Measurements from ENCODE around the gene IFITM2. TPM values are rescaled to one million over a fixed set of nuclear protein-coding genes. Genes with fewer than 3 reads are reported as not detected.

IFITM2 gene
- total and polyA plus RNA-seq, 4 donors = 8.5 to 1,441 (median 404) TPM

DNA sequence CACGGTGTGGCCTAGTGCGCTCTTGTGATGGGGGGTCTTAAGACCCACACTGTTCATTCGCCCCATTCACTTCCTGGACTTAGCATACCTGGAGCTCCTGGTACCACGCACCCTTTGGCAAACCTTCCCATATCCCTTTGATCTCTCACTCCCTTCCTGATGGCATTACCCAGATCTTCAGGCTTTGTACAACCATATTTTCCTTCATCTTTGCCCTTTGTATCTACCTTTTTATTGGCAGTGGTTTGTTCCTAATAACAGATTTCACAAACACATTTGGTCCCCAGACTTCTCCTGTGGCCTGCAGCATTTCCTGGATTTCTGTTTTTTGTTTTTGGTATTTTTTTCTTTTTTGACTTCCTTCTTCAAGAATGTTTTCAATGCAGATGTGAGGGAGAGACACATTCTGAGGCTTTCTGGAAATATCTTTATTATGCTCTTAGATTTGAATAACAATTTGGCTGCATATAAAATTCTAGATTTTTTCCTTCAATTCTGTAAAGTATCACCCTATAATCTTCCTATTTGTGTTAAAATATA is 29.1 kb downstream of the IFITM2 start:
- Histone ChIP-seq H3K9ac (ENCODE audit: low read depth in 1 of 2, low read length in 2 of 2) (no peak overlapping the region), H3K27me3 (ENCODE audit: control insufficient read depth in 4 of 4, insufficient read depth in 4 of 4, low read length in 3 of 4) (no peaks in the 10 kb centered on the region), H3K4me1 (ENCODE audit: control insufficient read depth in 4 of 4, insufficient read depth in 4 of 4, low read length in 3 of 4) (peaks cover 0 to 3% (median 1%) of the 10 kb centered on the region in 4 donors), H3K27ac (ENCODE audit: low read depth in 1 of 2, low read length in 2 of 2) (peak overlapping the region; percentile 16 to 56), H3K4me3 (ENCODE audit: low read depth in 1 of 3, low read length in 3 of 3) (no peak overlapping the region), H3K36me3 (ENCODE audit: control insufficient read depth in 4 of 4, insufficient read depth in 3 of 4, low read depth in 1 of 4, low read length in 3 of 4) (no peaks in the 10 kb centered on the region), H3K9me3 (ENCODE audit: control insufficient read depth in 4 of 4, low read length in 3 of 4) (no peaks in the 10 kb centered on the region)
- 77% methylated on average over 4 of the region's 4 CpGs for WGBS
- no peak for DNase-seq (ENCODE audit: low spot score)
- TF ChIP-seq, protein P1, sequence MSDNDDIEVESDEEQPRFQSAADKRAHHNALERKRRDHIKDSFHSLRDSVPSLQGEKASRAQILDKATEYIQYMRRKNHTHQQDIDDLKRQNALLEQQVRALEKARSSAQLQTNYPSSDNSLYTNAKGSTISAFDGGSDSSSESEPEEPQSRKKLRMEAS (IDR thresholded peaks at IDR 0.05) = no peak
- TF ChIP-seq FOXA1 (IDR thresholded peaks at IDR 0.05) = no peak

- Histone ChIP-seq H3K4me1 (ENCODE audit: control insufficient read depth in 4 of 4, insufficient read depth in 4 of 4, low read length in 3 of 4) (peaks cover 0 to 3% (median 1%) of the 10 kb centered on the region in 4 donors), H3K9me3 (ENCODE audit: control insufficient read depth in 4 of 4, low read length in 3 of 4) (no peaks in the 10 kb centered on the region), H3K9ac (ENCODE audit: low read depth in 1 of 2, low read length in 2 of 2) (no peak overlapping the region), H3K4me3 (ENCODE audit: low read depth in 1 of 3, low read length in 3 of 3) (no peak overlapping the region), H3K27ac (ENCODE audit: low read depth in 1 of 2, low read length in 2 of 2) (no peak overlapping the region), H3K36me3 (ENCODE audit: control insufficient read depth in 4 of 4, insufficient read depth in 3 of 4, low read depth in 1 of 4, low read length in 3 of 4) (no peaks in the 10 kb centered on the region), H3K27me3 (ENCODE audit: control insufficient read depth in 4 of 4, insufficient read depth in 4 of 4, low read length in 3 of 4) (no peaks in the 10 kb centered on the region)
- no peak for DNase-seq (ENCODE audit: low spot score)
- no peak for TF ChIP-seq YY1 (IDR thresholded peaks at IDR 0.05)
- no peak for TF ChIP-seq FOXA1 (IDR thresholded peaks at IDR 0.05)
- no peak for TF ChIP-seq TAF1 (conservative IDR thresholded peaks at IDR 0.05)
- no peak for TF ChIP-seq CTCF (IDR thresholded peaks at IDR 0.05; ENCODE audit: low read depth, low read length, missing input control)
- WGBS = 95% methylated on average over 6 of the region's 6 CpGs
Measured at GRCh38 chr11:337711-338110, 30.1 kb downstream of the IFITM2 start.

DNA sequence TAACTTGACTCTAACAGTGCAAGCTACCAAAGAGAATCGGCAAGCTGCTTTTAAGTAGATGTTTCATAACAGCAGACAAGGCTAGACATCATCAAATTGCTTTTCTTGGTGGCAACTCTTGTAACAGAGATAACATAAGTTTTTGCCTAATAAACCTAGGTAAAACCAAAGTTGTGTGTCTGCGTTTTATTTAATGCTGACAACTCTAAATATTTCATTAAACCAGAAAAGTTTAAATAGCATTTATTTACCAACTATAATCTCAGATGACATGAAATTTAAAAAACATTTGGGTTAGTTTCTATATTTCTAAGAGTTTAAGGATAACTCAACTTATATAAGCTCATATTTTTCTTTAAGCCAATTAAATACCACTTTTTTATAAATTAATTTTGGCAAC is 32.3 kb downstream of the IFITM2 start:
- TF ChIP-seq, protein P1 (IDR thresholded peaks at IDR 0.05) = no peak
- TF ChIP-seq RAD21 (IDR thresholded peaks at IDR 0.05) (no peak), SP1 (IDR thresholded peaks at IDR 0.05) (no peak)
- Histone ChIP-seq H3K27me3 (ENCODE audit: control insufficient read depth in 4 of 4, insufficient read depth in 4 of 4, low read length in 3 of 4) (no peaks in the 10 kb centered on the region), H3K4me1 (ENCODE audit: control insufficient read depth in 4 of 4, insufficient read depth in 4 of 4, low read length in 3 of 4) (peaks cover 0 to 3% (median 1%) of the 10 kb centered on the region in 4 donors), H3K36me3 (ENCODE audit: control insufficient read depth in 4 of 4, insufficient read depth in 3 of 4, low read depth in 1 of 4, low read length in 3 of 4) (no peaks in the 10 kb centered on the region), H3K9me3 (ENCODE audit: control insufficient read depth in 4 of 4, low read length in 3 of 4) (no peaks in the 10 kb centered on the region), H3K4me3 (ENCODE audit: low read depth in 1 of 3, low read length in 3 of 3) (no peak overlapping the region), H3K27ac (ENCODE audit: low read depth in 1 of 2, low read length in 2 of 2) (no peak overlapping the region), H3K9ac (ENCODE audit: low read depth in 1 of 2, low read length in 2 of 2) (no peak overlapping the region)
- DNase-seq (ENCODE audit: low spot score) = no peak
- WGBS = 98% methylated on average over 2 of the region's 2 CpGs

GRCh38 chr11:340539-341512 is 33.2 kb downstream of the IFITM2 start:
- H3K9ac ChIP-seq (ENCODE audit: low read depth in 1 of 2, low read length in 2 of 2) = no peak overlapping the region
- H3K27me3 ChIP-seq (ENCODE audit: control insufficient read depth in 4 of 4, insufficient read depth in 4 of 4, low read length in 3 of 4) = no peaks in the 10 kb centered on the region
- no peaks in the 10 kb centered on the region for H3K36me3 ChIP-seq (ENCODE audit: control insufficient read depth in 4 of 4, insufficient read depth in 3 of 4, low read depth in 1 of 4, low read length in 3 of 4)
- no peak overlapping the region for H3K4me3 ChIP-seq (ENCODE audit: low read depth in 1 of 3, low read length in 3 of 3)
- no peak for DNase-seq (ENCODE audit: low spot score)
- no peaks in the 10 kb centered on the region for H3K9me3 ChIP-seq (ENCODE audit: control insufficient read depth in 4 of 4, low read length in 3 of 4)
- peaks cover 0 to 3% (median 1%) of the 10 kb centered on the region in 4 donors for H3K4me1 ChIP-seq (ENCODE audit: control insufficient read depth in 4 of 4, insufficient read depth in 4 of 4, low read length in 3 of 4)
- WGBS = 88% methylated on average over 5 of the region's 5 CpGs
- no peak overlapping the region for H3K27ac ChIP-seq (ENCODE audit: low read depth in 1 of 2, low read length in 2 of 2)
- TF ChIP-seq YY1 (IDR thresholded peaks at IDR 0.05) = no peak
- TF ChIP-seq CTCF (IDR thresholded peaks at IDR 0.05; ENCODE audit: low read depth, low read length, missing input control) = no peak
- no peak for TF ChIP-seq HNF4A (conservative IDR thresholded peaks at IDR 0.05)
- TF ChIP-seq FOXA1 (IDR thresholded peaks at IDR 0.05) = no peak
- TF ChIP-seq RAD21 (IDR thresholded peaks at IDR 0.05) = no peak
- TF ChIP-seq FOXA2 (IDR thresholded peaks at IDR 0.05) = no peak
- TF ChIP-seq SP1 (IDR thresholded peaks at IDR 0.05) = no peak
- TF ChIP-seq EGR1 (IDR thresholded peaks at IDR 0.05; ENCODE audit: low read depth in 2 of 2) = no peak
- no peak for TF ChIP-seq RXRA (IDR thresholded peaks at IDR 0.05)
- TF ChIP-seq, protein P2, sequence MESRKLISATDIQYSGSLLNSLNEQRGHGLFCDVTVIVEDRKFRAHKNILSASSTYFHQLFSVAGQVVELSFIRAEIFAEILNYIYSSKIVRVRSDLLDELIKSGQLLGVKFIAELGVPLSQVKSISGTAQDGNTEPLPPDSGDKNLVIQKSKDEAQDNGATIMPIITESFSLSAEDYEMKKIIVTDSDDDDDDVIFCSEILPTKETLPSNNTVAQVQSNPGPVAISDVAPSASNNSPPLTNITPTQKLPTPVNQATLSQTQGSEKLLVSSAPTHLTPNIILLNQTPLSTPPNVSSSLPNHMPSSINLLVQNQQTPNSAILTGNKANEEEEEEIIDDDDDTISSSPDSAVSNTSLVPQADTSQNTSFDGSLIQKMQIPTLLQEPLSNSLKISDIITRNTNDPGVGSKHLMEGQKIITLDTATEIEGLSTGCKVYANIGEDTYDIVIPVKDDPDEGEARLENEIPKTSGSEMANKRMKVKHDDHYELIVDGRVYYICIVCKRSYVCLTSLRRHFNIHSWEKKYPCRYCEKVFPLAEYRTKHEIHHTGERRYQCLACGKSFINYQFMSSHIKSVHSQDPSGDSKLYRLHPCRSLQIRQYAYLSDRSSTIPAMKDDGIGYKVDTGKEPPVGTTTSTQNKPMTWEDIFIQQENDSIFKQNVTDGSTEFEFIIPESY (IDR thresholded peaks at IDR 0.05) = no peak
- no peak for TF ChIP-seq JUND (IDR thresholded peaks at IDR 0.05)
- no peak for TF ChIP-seq GABPA (IDR thresholded peaks at IDR 0.05 in 1 of 2, conservative IDR thresholded peaks at IDR 0.05 in 1 of 2)

All from liver (tissue), 9 donors.